Breast epithelium (tissue), 4 donors: ENCODE results near the gene MAPRE2. TPM values are rescaled to one million over a fixed set of nuclear protein-coding genes. Genes with fewer than 3 reads are reported as not detected.

Experiments used
- DNase-seq, 2 donors: peaks; one replicate each; pipeline ENCODE4 v3.0.0-alpha.2; 2019; ENCODE audit warnings: low spot score in 2 of 2
- H3K27ac ChIP-seq, 2 donors: fragments of 200-600 bp; sonication (generic) in 1 of 2; one replicate each; pipeline ENCODE4 v1.5.1; 2016 to 2019; ENCODE audit warnings: mild to moderate bottlenecking in 1 of 2
- H3K27me3 ChIP-seq, 2 donors: fragments of 200-600 bp; sonication (generic) in 1 of 2; one replicate each; pipeline versions ENCODE4 v1.5.1 to v1.6.0; 2017 to 2019; ENCODE audit warnings: control low read depth in 1 of 2, mild to moderate bottlenecking in 1 of 2
- H3K36me3 ChIP-seq: fragments of 200-600 bp; one replicate; pipeline ENCODE4 v1.5.1; 2019
- H3K4me1 ChIP-seq, 2 donors: fragments of 200-600 bp; sonication (generic); one replicate each; pipeline ENCODE4 v1.5.1; 2016 to 2019; ENCODE audit warnings: control low read depth in 1 of 2
- H3K4me3 ChIP-seq, 3 donors: fragments of 200-600 bp; sonication (generic); 1 replicate in 2 of 3; 2 replicates in 1 of 3; pipeline ENCODE4 v1.5.1; 2016 to 2019; ENCODE audit warnings: mild to moderate bottlenecking in 3 of 3, moderate library complexity in 2 of 3
- H3K9me3 ChIP-seq, 2 donors: fragments of 200-600 bp; sonication (generic) in 1 of 2; one replicate each; pipeline ENCODE4 v1.5.1; 2016 to 2019; ENCODE audit warnings: control low read depth in 1 of 2
- POLR2A ChIP-seq: fragments of 450-650 bp; IDR thresholded peaks from one replicate; pipeline ENCODE4 v1.6.1; 2016; ENCODE audit warnings: antibody characterized with exemption, mild to moderate bottlenecking, moderate library complexity
- POLR2AphosphoS5 ChIP-seq, 3 donors: sonication (generic); formaldehyde crosslinking; IDR thresholded peaks; one replicate each; pipeline ENCODE4 v1.6.1; 2017; ENCODE audit warnings: antibody characterized with exemption in 3 of 3
- intact Hi-C: fragments of 100-400 bp; cut with DNase I; formaldehyde crosslinking; loops from one replicate; pipeline ENCODE4 v1.15.1; 2023; ENCODE audit warnings: low total_unique reads
- total RNA-seq, 3 donors: library from RNA; depleted of rRNA; stranded (reverse); fragments of >200 nt; gene quantifications; one replicate each; pipeline ENCODE4 v1.1.0, GENCODE V29; 2016
- TF ChIP-seq, protein P1 (sequence below), 3 donors: fragments of 450-650 bp; IDR thresholded peaks; one replicate each; pipeline ENCODE4 v1.5.1; 2016 to 2017; ENCODE audit warnings: antibody characterized with exemption in 3 of 3, mild to moderate bottlenecking in 3 of 3, moderate library complexity in 3 of 3

The MAPRE2 gene
- total RNA-seq, 3 donors from 2014 or later: 17.0 to 38.8 (median 21.3) TPM

DNA sequence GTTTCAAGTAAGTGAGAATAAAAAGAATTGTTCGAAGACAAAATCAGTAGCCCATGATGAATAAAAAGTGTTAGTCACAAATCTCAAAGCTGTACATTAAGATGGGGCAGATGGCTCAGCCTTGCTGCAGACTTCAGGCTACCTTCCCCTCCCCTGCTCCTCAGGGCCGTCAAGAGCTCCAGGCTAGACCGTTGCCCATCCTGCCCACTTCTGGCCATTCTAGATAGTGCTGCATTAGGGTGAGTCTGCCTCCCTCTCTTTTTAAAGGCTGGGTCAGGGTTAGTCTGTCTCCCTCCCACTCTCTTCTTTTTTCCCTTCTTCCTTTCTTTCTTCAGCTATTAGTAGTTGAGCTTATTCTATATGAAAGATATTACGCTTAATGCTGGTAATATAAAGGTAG lies 86.0 kb downstream of the MAPRE2 start:
- TF ChIP-seq POLR2A (no peak), POLR2AphosphoS5 (IDR thresholded peaks at IDR 0.05) (no peak)
- TF ChIP-seq, protein P1, sequence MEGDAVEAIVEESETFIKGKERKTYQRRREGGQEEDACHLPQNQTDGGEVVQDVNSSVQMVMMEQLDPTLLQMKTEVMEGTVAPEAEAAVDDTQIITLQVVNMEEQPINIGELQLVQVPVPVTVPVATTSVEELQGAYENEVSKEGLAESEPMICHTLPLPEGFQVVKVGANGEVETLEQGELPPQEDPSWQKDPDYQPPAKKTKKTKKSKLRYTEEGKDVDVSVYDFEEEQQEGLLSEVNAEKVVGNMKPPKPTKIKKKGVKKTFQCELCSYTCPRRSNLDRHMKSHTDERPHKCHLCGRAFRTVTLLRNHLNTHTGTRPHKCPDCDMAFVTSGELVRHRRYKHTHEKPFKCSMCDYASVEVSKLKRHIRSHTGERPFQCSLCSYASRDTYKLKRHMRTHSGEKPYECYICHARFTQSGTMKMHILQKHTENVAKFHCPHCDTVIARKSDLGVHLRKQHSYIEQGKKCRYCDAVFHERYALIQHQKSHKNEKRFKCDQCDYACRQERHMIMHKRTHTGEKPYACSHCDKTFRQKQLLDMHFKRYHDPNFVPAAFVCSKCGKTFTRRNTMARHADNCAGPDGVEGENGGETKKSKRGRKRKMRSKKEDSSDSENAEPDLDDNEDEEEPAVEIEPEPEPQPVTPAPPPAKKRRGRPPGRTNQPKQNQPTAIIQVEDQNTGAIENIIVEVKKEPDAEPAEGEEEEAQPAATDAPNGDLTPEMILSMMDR (IDR thresholded peaks at IDR 0.05): no peak
- intact Hi-C loops: no loop called here
- H3K9me3 ChIP-seq: no peaks in the 10 kb centered on the region
- no peak overlapping the region for H3K27ac ChIP-seq
- H3K4me3 ChIP-seq: no peak overlapping the region
- H3K36me3 ChIP-seq: peaks cover 7% of the 10 kb centered on the region
- no peaks in the 10 kb centered on the region for H3K4me1 ChIP-seq
- no peak for DNase-seq
- no peaks in the 10 kb centered on the region for H3K27me3 ChIP-seq

GRCh38 chr18:35128675-35129074 lies 87.5 kb downstream of the MAPRE2 start:
- Histone ChIP-seq H3K27me3 (no peaks in the 10 kb centered on the region), H3K9me3 (no peaks in the 10 kb centered on the region), H3K4me3 (no peak overlapping the region), H3K27ac (no peak overlapping the region), H3K4me1 (no peaks in the 10 kb centered on the region), H3K36me3 (peaks cover 7% of the 10 kb centered on the region)
- intact Hi-C loops: no loop called here
- no peak for DNase-seq
- TF ChIP-seq, protein P1 (IDR thresholded peaks at IDR 0.05): no peak
- TF ChIP-seq POLR2A (no peak), POLR2AphosphoS5 (IDR thresholded peaks at IDR 0.05) (no peak)

DNA sequence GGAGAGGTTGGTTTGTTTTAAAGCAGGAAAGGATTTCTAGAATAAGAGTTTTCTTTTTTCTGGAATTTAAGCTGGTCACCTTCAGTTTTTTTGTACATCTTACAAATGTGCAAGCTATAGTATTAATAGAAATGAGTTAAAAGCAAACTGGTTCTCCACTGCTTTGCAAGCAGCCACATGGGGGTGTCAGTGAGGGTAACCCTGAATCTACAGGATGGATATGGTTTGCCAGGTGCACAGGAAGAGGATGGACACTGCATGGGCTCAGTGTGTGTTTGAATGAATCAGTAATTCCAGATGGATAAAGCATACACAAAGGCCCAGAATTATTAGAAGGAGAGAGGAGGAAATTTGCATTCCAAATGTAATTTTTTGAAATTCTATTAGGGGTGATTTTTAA lies 89.0 kb downstream of the MAPRE2 start:
- intact Hi-C loops: no loop called here
- no peaks in the 10 kb centered on the region for H3K4me1 ChIP-seq
- H3K27ac ChIP-seq: no peak overlapping the region
- H3K36me3 ChIP-seq: peaks cover 7% of the 10 kb centered on the region
- no peak for DNase-seq
- no peaks in the 10 kb centered on the region for H3K9me3 ChIP-seq
- no peaks in the 10 kb centered on the region for H3K27me3 ChIP-seq
- H3K4me3 ChIP-seq: no peak overlapping the region
- no peak for TF ChIP-seq POLR2AphosphoS5 (IDR thresholded peaks at IDR 0.05)

- Histone ChIP-seq H3K4me1 (no peaks in the 10 kb centered on the region), H3K36me3 (peaks cover 7% of the 10 kb centered on the region), H3K9me3 (no peaks in the 10 kb centered on the region), H3K27me3 (no peaks in the 10 kb centered on the region), H3K27ac (peak overlapping the region; percentile 13 to 19), H3K4me3 (no peak overlapping the region)
- DNase-seq: no peak
- TF ChIP-seq POLR2A: no peak
- TF ChIP-seq POLR2AphosphoS5 (IDR thresholded peaks at IDR 0.05): no peak
- TF ChIP-seq, protein P1 (IDR thresholded peaks at IDR 0.05): no peak
- intact Hi-C loops: no loop called here
Observed at GRCh38 chr18:35131387-35132020, 90.3 kb downstream of the MAPRE2 start.

GRCh38 chr18:35132021-35132902 lies 91.0 kb downstream of the MAPRE2 start:
- H3K27me3 ChIP-seq: no peaks in the 10 kb centered on the region
- TF ChIP-seq, protein P1 (IDR thresholded peaks at IDR 0.05): no peak
- TF ChIP-seq POLR2A (no peak), POLR2AphosphoS5 (IDR thresholded peaks at IDR 0.05) (no peak)
- no peaks in the 10 kb centered on the region for H3K4me1 ChIP-seq
- H3K27ac ChIP-seq: peak overlapping the region; percentile 15 to 19
- intact Hi-C loops: no loop called here
- no peak for DNase-seq
- peaks cover 7% of the 10 kb centered on the region for H3K36me3 ChIP-seq
- H3K9me3 ChIP-seq: no peaks in the 10 kb centered on the region
- H3K4me3 ChIP-seq: no peak overlapping the region
